ENCODE measurements around the gene KIAA0232. TPM values are rescaled to one million over a fixed set of nuclear protein-coding genes. Genes with fewer than 3 reads are reported as not detected.

The KIAA0232 gene
- polyA plus RNA-seq, 1 donor from 2014 or later: 57.6 TPM

- Histone ChIP-seq H3K4me2 (ENCODE audit: low read length) (no peak overlapping the region), H3K27ac (ENCODE audit: low read length) (no peak overlapping the region), H3K36me3 (ENCODE audit: insufficient read depth, low read length) (no peaks in the 10 kb centered on the region), H3K4me3 (ENCODE audit: low read length) (no peak overlapping the region), H3K27me3 (ENCODE audit: insufficient read depth, low read depth, low read length) (no peaks in the 10 kb centered on the region), H3K9me3 (ENCODE audit: low read length) (no peaks in the 10 kb centered on the region), H2AFZ (ENCODE audit: low read depth, low read length) (no peak overlapping the region), H3K9me2 (ENCODE audit: insufficient read depth, low read length) (no peaks in the 10 kb centered on the region), H3F3A (ENCODE audit: insufficient read depth, low read length, poor library complexity, severe bottlenecking) (no peaks in the 10 kb centered on the region), H3K79me2 (replicated peaks; ENCODE audit: insufficient read depth, low read length) (no peaks in the 10 kb centered on the region), H3K9ac (ENCODE audit: low read length) (no peak overlapping the region), H4K20me1 (ENCODE audit: insufficient read depth) (no peaks in the 10 kb centered on the region)
- TF ChIP-seq CTCF (IDR thresholded peaks at IDR 0.05; ENCODE audit: poor library complexity, severe bottlenecking): no peak
- TF ChIP-seq POLR2AphosphoS5 (IDR thresholded peaks at IDR 0.05): no peak
- no peak for TF ChIP-seq SMC3 (conservative IDR thresholded peaks at IDR 0.05; ENCODE audit: poor library complexity)
- no peak for TF ChIP-seq MXI1 (conservative IDR thresholded peaks at IDR 0.05; ENCODE audit: poor library complexity, severe bottlenecking)
- no peak for TF ChIP-seq EZH2 (IDR thresholded peaks at IDR 0.05; ENCODE audit: borderline replicate concordance, insufficient read depth, low read length, poor library complexity, severe bottlenecking)
- TF ChIP-seq EP300 (conservative IDR thresholded peaks at IDR 0.05; ENCODE audit: poor library complexity, severe bottlenecking): no peak
- TF ChIP-seq TAF1 (IDR thresholded peaks at IDR 0.05; ENCODE audit: low read depth): no peak
- TF ChIP-seq RAD21 (conservative IDR thresholded peaks at IDR 0.05): no peak
- TF ChIP-seq REST (IDR thresholded peaks at IDR 0.05; ENCODE audit: borderline replicate concordance): no peak
These were observed 14.0 kb upstream of the KIAA0232 start for GRCh38 chr4:6768539-6768905.

GRCh38 chr4:6769233-6769988, 13.1 kb upstream of the KIAA0232 start:
- Histone ChIP-seq H3K4me2 (ENCODE audit: low read length) (no peak overlapping the region), H3K27me3 (ENCODE audit: insufficient read depth, low read depth, low read length) (no peaks in the 10 kb centered on the region), H3K79me2 (replicated peaks; ENCODE audit: insufficient read depth, low read length) (no peaks in the 10 kb centered on the region), H4K20me1 (ENCODE audit: insufficient read depth) (no peaks in the 10 kb centered on the region), H2AFZ (ENCODE audit: low read depth, low read length) (no peak overlapping the region), H3K9me3 (ENCODE audit: low read length) (no peaks in the 10 kb centered on the region), H3K9me2 (ENCODE audit: insufficient read depth, low read length) (no peaks in the 10 kb centered on the region), H3K4me3 (ENCODE audit: low read length) (no peak overlapping the region), H3F3A (ENCODE audit: insufficient read depth, low read length, poor library complexity, severe bottlenecking) (no peaks in the 10 kb centered on the region), H3K9ac (ENCODE audit: low read length) (no peak overlapping the region), H3K27ac (ENCODE audit: low read length) (no peak overlapping the region), H3K36me3 (ENCODE audit: insufficient read depth, low read length) (no peaks in the 10 kb centered on the region)
- TF ChIP-seq REST (IDR thresholded peaks at IDR 0.05; ENCODE audit: borderline replicate concordance): no peak

All from neural cell (in vitro differentiated cells).